Type B pancreatic cell (in vitro differentiated cells): ENCODE data around the gene GTF3C1. TPM values are rescaled to one million over a fixed set of nuclear protein-coding genes. Genes with fewer than 3 reads are reported as not detected.
A peak's percentile ranks its signal among the peaks of the same experiment; 100 is the strongest.

Experiments
- DNase-seq: peaks from one replicate; pipeline ENCODE4 v3.0.0; 2021; ENCODE audit warnings: mixed read lengths; ENCODE audit not compliant: unreplicated experiment; ENCODE audit errors: extremely low spot score
- H3K27ac Mint-ChIP-seq: 2 replicates; pipeline ENCODE4 v1.8.0; 2021; ENCODE audit warnings: mild to moderate bottlenecking, mixed read lengths
- H3K27me3 Mint-ChIP-seq: 2 replicates; pipeline ENCODE4 v1.8.0; 2021; ENCODE audit warnings: mixed read lengths
- H3K36me3 Mint-ChIP-seq: 2 replicates; pipeline ENCODE4 v1.8.0; 2021; ENCODE audit warnings: mixed read lengths
- H3K4me1 Mint-ChIP-seq: one replicate; pipeline ENCODE4 v1.8.0; 2021; ENCODE audit warnings: mixed read lengths; ENCODE audit not compliant: unreplicated experiment
- H3K4me3 Mint-ChIP-seq: 2 replicates; pipeline ENCODE4 v1.8.0; 2021; ENCODE audit warnings: mild to moderate bottlenecking, mixed read lengths
- H3K9me3 Mint-ChIP-seq: 2 replicates; pipeline ENCODE4 v1.8.0; 2021; ENCODE audit warnings: mixed read lengths
- CTCF ChIP-seq: fragments of 200-600 bp; sonication (generic); conservative IDR thresholded peaks from 2 replicates; pipeline ENCODE4 v1.5.0; 2021; ENCODE audit warnings: antibody characterized with exemption, mild to moderate bottlenecking
- total RNA-seq: library from RNA; stranded (reverse); gene quantifications from 2 replicates; pipeline ENCODE4 v1.2.1, GENCODE V29; 2021; ENCODE audit warnings: low replicate concordance

Gene GTF3C1
- total RNA-seq, 1 donor from 2014 or later = 94.5 TPM

GRCh38 chr16:27596411-27596810 is 46.7 kb upstream of the GTF3C1 start:
- no peak for DNase-seq
- Mint-ChIP-seq H3K4me3 (no peak overlapping the region), H3K27me3 (no peaks in the 10 kb centered on the region), H3K36me3 (no peaks in the 10 kb centered on the region), H3K27ac (peak overlapping the region; percentile 52), H3K4me1 (peaks cover 35% of the 10 kb centered on the region), H3K9me3 (no peaks in the 10 kb centered on the region)
- TF ChIP-seq CTCF = no peak

DNA sequence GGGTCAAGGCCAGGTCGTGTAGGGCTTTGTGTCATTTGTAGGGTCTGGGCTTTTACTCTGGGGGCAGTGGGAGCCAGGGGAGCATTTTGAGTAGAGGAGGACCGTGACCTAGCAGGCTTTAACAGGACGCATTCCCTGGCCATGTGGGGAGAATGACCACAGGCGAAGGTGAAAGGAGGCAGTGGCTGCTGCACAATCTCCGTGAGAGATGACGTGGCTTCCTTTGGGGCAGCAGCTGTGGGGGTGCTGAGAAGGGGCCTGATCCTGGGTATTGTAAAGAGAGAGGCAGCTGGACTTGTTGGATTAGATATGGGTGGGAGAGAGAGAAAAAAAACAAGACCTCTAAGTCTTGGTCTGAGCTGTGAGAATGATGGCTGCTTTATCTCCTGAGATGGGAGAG is 46.3 kb upstream of the GTF3C1 start:
- peaks cover 33% of the 10 kb centered on the region for H3K4me1 Mint-ChIP-seq
- peak overlapping the region; percentile 52 for H3K27ac Mint-ChIP-seq
- no peak for DNase-seq
- TF ChIP-seq CTCF = no peak
- no peak overlapping the region for H3K4me3 Mint-ChIP-seq
- no peaks in the 10 kb centered on the region for H3K9me3 Mint-ChIP-seq
- H3K36me3 Mint-ChIP-seq = no peaks in the 10 kb centered on the region
- H3K27me3 Mint-ChIP-seq = no peaks in the 10 kb centered on the region

DNA sequence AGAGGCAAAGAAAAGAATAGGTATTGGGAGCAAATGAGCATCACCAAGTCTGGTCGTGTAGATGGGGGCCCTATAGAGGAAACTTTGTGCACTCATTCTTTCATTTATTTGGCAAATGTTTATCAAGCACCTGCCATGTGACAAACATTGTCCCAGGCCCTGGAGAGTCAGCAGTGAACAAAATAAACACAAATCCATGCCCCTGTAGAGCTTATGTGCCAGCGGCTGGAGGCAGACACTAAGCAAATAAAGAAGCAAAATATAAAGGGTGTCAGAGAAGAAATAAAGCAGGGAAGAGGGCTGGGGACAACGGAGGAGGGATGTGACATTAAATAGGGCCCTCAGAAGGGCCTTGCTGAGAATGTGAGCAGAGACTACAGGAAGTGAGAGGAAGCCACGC is 45.8 kb upstream of the GTF3C1 start:
- H3K4me3 Mint-ChIP-seq = no peak overlapping the region
- H3K9me3 Mint-ChIP-seq = no peaks in the 10 kb centered on the region
- DNase-seq = no peak
- H3K27me3 Mint-ChIP-seq = no peaks in the 10 kb centered on the region
- H3K27ac Mint-ChIP-seq = peak overlapping the region; percentile 52
- H3K36me3 Mint-ChIP-seq = no peaks in the 10 kb centered on the region
- TF ChIP-seq CTCF = no peak
- H3K4me1 Mint-ChIP-seq = peaks cover 30% of the 10 kb centered on the region

- DNase-seq = no peak
- TF ChIP-seq CTCF = no peak
- Mint-ChIP-seq H3K4me1 (peaks cover 13% of the 10 kb centered on the region), H3K36me3 (no peaks in the 10 kb centered on the region), H3K27ac (no peak overlapping the region), H3K4me3 (no peak overlapping the region), H3K9me3 (no peaks in the 10 kb centered on the region), H3K27me3 (no peaks in the 10 kb centered on the region)
These were observed 42.1 kb upstream of the GTF3C1 start for GRCh38 chr16:27591837-27592236.

DNA sequence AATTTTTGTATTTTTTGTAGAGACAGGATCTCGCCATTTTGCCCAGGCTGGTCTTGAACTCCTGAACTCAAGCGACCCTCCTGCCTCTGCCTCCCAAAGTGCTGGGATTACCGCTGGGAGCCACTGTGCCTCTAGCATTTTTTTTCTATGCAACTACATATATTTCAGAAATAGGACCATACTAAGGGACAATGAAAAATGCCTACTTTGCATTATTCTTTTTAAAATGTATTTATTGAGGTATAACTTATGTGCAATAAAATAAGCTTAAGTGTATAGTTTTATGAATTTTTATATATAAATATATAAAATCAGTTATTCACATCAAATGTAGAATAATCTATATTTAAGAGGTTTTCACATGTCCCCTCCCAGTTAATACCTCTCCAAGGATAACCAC is 38.3 kb upstream of the GTF3C1 start:
- H3K36me3 Mint-ChIP-seq = peaks cover 14% of the 10 kb centered on the region
- DNase-seq = no peak
- H3K4me3 Mint-ChIP-seq = no peak overlapping the region
- H3K9me3 Mint-ChIP-seq = peaks cover 5% of the 10 kb centered on the region
- TF ChIP-seq CTCF = no peak
- H3K27ac Mint-ChIP-seq = no peak overlapping the region
- H3K4me1 Mint-ChIP-seq = no peaks in the 10 kb centered on the region
- no peaks in the 10 kb centered on the region for H3K27me3 Mint-ChIP-seq

DNA sequence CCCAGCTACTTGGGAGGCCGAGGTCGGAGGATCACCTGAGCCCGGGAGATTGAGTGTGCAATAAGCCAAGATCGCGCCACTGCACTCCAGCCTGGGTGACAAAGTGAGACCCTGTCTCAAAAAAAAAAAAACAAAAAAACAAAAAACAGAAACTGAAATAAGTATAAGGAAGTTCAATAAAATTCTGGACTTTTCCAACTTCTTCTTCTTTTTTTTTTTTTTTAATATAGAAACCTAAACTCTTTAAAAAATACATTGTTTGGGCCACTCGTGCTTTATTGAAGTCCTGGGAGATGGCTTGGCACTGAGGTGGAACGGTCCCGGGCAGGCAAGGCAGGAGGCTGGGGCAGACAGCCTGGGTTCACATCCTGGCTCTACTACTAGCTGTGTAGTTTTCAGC is 37.0 kb upstream of the GTF3C1 start:
- Mint-ChIP-seq H3K36me3 (peaks cover 15% of the 10 kb centered on the region), H3K4me3 (no peak overlapping the region), H3K4me1 (peaks cover 5% of the 10 kb centered on the region), H3K27me3 (no peaks in the 10 kb centered on the region), H3K9me3 (peaks cover 5% of the 10 kb centered on the region), H3K27ac (no peak overlapping the region)
- TF ChIP-seq CTCF = no peak
- no peak for DNase-seq
